Measurements from ENCODE around the gene IL10RB.

DNA sequence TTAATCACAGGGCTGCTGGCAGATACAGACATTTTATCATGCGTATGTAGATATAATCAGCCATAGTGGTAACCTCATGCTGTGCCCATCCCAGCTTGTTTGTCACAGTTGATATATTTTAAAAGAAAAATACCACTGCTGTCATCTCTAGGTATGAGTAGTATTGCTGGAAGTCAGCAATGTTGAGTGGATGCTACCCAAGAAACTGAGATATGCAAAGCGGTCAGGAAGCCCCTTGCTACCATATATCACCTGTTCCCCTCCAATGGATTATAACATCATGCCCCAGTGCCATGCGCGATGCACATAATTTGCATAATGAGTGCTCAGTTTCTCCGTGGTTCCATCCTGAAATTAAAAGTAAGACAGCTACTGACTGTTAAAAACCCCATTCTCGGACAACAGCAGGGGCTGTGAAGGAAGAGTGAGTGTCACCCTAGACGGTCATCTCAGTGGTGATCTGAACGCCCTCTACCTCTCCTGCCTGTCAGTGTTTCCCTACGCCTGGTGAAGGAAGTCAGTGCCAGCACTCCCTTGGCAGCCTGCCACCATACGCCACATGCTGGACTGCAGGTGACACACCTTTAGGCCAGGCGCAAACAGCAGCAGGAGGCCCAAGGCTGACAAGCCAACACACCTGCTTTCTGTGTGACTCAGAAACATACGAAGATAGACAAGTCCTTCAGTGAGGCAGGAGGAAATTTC, 2.7 kb downstream of the IL10RB start:
- TF ChIP-seq, protein P1, sequence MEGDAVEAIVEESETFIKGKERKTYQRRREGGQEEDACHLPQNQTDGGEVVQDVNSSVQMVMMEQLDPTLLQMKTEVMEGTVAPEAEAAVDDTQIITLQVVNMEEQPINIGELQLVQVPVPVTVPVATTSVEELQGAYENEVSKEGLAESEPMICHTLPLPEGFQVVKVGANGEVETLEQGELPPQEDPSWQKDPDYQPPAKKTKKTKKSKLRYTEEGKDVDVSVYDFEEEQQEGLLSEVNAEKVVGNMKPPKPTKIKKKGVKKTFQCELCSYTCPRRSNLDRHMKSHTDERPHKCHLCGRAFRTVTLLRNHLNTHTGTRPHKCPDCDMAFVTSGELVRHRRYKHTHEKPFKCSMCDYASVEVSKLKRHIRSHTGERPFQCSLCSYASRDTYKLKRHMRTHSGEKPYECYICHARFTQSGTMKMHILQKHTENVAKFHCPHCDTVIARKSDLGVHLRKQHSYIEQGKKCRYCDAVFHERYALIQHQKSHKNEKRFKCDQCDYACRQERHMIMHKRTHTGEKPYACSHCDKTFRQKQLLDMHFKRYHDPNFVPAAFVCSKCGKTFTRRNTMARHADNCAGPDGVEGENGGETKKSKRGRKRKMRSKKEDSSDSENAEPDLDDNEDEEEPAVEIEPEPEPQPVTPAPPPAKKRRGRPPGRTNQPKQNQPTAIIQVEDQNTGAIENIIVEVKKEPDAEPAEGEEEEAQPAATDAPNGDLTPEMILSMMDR (IDR thresholded peaks at IDR 0.05): no peak
- TF ChIP-seq POLR2A (IDR thresholded peaks at IDR 0.05; ENCODE audit: low read length) (no peak), ZSCAN20 (CRISPR knock-in tag; IDR thresholded peaks at IDR 0.05) (no peak), SREBF2 (IDR thresholded peaks at IDR 0.05) (no peak), RFX5 (IDR thresholded peaks at IDR 0.05) (no peak), MAFK (IDR thresholded peaks at IDR 0.05; ENCODE audit: partially characterized antibody) (no peak), EHF (CRISPR knock-in tag; IDR thresholded peaks at IDR 0.05) (no peak), ESRRA (IDR thresholded peaks at IDR 0.05; ENCODE audit: borderline replicate concordance, low read length) (no peak), EP300 (IDR thresholded peaks at IDR 0.05) (no peak)
- TF ChIP-seq, protein P2, sequence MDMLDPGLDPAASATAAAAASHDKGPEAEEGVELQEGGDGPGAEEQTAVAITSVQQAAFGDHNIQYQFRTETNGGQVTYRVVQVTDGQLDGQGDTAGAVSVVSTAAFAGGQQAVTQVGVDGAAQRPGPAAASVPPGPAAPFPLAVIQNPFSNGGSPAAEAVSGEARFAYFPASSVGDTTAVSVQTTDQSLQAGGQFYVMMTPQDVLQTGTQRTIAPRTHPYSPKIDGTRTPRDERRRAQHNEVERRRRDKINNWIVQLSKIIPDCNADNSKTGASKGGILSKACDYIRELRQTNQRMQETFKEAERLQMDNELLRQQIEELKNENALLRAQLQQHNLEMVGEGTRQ (IDR thresholded peaks at IDR 0.05): no peak
- TF ChIP-seq, protein P3, sequence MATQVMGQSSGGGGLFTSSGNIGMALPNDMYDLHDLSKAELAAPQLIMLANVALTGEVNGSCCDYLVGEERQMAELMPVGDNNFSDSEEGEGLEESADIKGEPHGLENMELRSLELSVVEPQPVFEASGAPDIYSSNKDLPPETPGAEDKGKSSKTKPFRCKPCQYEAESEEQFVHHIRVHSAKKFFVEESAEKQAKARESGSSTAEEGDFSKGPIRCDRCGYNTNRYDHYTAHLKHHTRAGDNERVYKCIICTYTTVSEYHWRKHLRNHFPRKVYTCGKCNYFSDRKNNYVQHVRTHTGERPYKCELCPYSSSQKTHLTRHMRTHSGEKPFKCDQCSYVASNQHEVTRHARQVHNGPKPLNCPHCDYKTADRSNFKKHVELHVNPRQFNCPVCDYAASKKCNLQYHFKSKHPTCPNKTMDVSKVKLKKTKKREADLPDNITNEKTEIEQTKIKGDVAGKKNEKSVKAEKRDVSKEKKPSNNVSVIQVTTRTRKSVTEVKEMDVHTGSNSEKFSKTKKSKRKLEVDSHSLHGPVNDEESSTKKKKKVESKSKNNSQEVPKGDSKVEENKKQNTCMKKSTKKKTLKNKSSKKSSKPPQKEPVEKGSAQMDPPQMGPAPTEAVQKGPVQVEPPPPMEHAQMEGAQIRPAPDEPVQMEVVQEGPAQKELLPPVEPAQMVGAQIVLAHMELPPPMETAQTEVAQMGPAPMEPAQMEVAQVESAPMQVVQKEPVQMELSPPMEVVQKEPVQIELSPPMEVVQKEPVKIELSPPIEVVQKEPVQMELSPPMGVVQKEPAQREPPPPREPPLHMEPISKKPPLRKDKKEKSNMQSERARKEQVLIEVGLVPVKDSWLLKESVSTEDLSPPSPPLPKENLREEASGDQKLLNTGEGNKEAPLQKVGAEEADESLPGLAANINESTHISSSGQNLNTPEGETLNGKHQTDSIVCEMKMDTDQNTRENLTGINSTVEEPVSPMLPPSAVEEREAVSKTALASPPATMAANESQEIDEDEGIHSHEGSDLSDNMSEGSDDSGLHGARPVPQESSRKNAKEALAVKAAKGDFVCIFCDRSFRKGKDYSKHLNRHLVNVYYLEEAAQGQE (IDR thresholded peaks at IDR 0.05): no peak
- TF ChIP-seq, protein P4, sequence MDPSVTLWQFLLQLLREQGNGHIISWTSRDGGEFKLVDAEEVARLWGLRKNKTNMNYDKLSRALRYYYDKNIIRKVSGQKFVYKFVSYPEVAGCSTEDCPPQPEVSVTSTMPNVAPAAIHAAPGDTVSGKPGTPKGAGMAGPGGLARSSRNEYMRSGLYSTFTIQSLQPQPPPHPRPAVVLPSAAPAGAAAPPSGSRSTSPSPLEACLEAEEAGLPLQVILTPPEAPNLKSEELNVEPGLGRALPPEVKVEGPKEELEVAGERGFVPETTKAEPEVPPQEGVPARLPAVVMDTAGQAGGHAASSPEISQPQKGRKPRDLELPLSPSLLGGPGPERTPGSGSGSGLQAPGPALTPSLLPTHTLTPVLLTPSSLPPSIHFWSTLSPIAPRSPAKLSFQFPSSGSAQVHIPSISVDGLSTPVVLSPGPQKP (IDR thresholded peaks at IDR 0.05; ENCODE audit: low read depth, low read length): no peak
- TF ChIP-seq, protein P5, sequence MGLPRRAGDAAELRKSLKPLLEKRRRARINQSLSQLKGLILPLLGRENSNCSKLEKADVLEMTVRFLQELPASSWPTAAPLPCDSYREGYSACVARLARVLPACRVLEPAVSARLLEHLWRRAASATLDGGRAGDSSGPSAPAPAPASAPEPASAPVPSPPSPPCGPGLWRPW (IDR thresholded peaks at IDR 0.05): no peak
- TF ChIP-seq, protein P6, sequence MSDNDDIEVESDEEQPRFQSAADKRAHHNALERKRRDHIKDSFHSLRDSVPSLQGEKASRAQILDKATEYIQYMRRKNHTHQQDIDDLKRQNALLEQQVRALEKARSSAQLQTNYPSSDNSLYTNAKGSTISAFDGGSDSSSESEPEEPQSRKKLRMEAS (IDR thresholded peaks at IDR 0.05): no peak

Measured in A549 (cell line).